ENCODE data around the gene COL4A6.

DNA sequence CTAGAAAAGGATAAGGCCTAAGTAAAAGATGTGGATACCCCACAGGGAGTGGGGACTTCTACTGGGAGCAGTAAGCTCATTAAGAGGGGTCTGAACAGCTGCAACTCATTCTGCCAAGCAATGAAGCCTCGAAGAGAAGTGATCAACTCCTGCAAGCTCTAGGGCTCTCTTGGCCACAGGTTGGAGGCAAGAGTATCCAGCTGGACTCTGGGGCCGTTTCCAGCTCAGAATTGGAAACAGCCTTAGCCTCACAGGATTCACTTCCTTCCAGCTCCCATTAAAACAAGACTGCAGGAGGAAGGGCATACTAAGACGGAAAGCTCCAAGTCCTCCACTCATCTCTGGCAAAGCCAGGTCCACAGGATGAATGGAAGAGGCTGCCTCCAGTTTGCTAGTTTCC, 220.3 kb downstream of the COL4A6 start:
- TF ChIP-seq CTCF (IDR thresholded peaks at IDR 0.05) (no peak), SIN3A (IDR thresholded peaks at IDR 0.05; ENCODE audit: borderline replicate concordance, insufficient read depth, low read depth, low read length) (no peak)
- TF ChIP-seq, protein P1, sequence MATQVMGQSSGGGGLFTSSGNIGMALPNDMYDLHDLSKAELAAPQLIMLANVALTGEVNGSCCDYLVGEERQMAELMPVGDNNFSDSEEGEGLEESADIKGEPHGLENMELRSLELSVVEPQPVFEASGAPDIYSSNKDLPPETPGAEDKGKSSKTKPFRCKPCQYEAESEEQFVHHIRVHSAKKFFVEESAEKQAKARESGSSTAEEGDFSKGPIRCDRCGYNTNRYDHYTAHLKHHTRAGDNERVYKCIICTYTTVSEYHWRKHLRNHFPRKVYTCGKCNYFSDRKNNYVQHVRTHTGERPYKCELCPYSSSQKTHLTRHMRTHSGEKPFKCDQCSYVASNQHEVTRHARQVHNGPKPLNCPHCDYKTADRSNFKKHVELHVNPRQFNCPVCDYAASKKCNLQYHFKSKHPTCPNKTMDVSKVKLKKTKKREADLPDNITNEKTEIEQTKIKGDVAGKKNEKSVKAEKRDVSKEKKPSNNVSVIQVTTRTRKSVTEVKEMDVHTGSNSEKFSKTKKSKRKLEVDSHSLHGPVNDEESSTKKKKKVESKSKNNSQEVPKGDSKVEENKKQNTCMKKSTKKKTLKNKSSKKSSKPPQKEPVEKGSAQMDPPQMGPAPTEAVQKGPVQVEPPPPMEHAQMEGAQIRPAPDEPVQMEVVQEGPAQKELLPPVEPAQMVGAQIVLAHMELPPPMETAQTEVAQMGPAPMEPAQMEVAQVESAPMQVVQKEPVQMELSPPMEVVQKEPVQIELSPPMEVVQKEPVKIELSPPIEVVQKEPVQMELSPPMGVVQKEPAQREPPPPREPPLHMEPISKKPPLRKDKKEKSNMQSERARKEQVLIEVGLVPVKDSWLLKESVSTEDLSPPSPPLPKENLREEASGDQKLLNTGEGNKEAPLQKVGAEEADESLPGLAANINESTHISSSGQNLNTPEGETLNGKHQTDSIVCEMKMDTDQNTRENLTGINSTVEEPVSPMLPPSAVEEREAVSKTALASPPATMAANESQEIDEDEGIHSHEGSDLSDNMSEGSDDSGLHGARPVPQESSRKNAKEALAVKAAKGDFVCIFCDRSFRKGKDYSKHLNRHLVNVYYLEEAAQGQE (IDR thresholded peaks at IDR 0.05; ENCODE audit: insufficient read depth in 1 of 2, low read depth in 2 of 2, low read length in 1 of 2) = no peak
